ENCODE measurements around the gene APOL5. TPM values are rescaled to one million over a fixed set of nuclear protein-coding genes. Genes with fewer than 3 reads are reported as not detected.
"Not testable (repeated sequence)": the region's sequence is repeated elsewhere in the genome, so short reads cannot be mapped to it uniquely, and the experiment has no call there.

APOL5 gene
- total RNA-seq (not detected), polyA plus RNA-seq (under 1 TPM; 0.07 to 0.11 TPM)
- long read RNA-seq, donor 1, result 0 reads
- long read RNA-seq, donor 2, result 0 reads
- long read RNA-seq, donor 3, result 0 reads

- peaks cover 0 to 3% (median 0%) of the 10 kb centered on the region in 12 donors for H3K4me1 ChIP-seq
- no peak for DNase-seq
- H3K27me3 ChIP-seq, result no peaks in the 10 kb centered on the region
- TF ChIP-seq POLR2A (IDR thresholded peaks at IDR 0.05), result no peak
- TF ChIP-seq CTCF (IDR thresholded peaks at IDR 0.05), result no peak
- H3K9me3 ChIP-seq, result peaks cover 0 to 6% (median 0%) of the 10 kb centered on the region in 12 donors
- H3K4me3 ChIP-seq, result no peak within 1 kb of the TSS
- intact Hi-C loops (cut with DNase I), result no loop called here
- no peaks in the 10 kb centered on the region for H3K36me3 ChIP-seq
- no peak within 1 kb of the TSS for H3K27ac ChIP-seq
- 86 to 93% (median 90%) methylated on average over 3 of the region's 3 CpGs for WGBS, 4 donors
- no peak for ATAC-seq
These were observed at the start of gene APOL5 for GRCh38 chr22:35717572-35717971. TSS of gene APOL5 (plus strand) at chr22:35717872. CDS start at chr22:35717872, 0 bp downstream.

DNA sequence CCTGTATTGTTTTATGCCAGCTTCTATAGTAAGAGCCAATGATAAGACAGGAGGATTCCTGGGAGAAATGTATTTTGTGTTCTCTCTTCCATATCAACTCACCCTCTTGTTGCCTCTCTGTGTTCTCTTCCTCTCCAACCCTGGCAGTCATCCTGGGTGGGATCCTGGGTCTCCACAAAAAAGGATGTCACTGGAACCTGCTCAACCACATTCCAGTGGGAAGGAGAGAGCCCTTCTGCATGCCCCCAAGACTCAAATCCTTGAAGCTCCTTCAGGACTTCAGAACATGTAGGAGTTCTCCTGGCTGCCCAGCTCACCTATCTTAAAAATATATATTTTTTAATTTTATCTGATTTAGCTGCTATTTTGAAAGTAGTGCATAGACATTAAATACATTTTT lies 43.3 kb upstream of the APOL5 start:
- no peak overlapping the region for H3K27ac ChIP-seq
- intact Hi-C loops (cut with DNase I), result loop anchor here in 1 of 10 donors (5.0 kb wide), 1 partner anchor 37 kb away; no protein-coding TSS in a partner anchor
- TF ChIP-seq POLR2A (IDR thresholded peaks at IDR 0.05) (no peak), CTCF (IDR thresholded peaks at IDR 0.05) (no peak)
- no peaks in the 10 kb centered on the region for H3K36me3 ChIP-seq
- ATAC-seq (no peak), DNase-seq (no peak)
- H3K4me3 ChIP-seq, result no peak overlapping the region
- H3K9me3 ChIP-seq, result peaks cover 0 to 16% (median 0%) of the 10 kb centered on the region in 12 donors
- peaks cover 0 to 7% (median 0%) of the 10 kb centered on the region in 12 donors for H3K4me1 ChIP-seq
- H3K27me3 ChIP-seq, result no peaks in the 10 kb centered on the region

DNA sequence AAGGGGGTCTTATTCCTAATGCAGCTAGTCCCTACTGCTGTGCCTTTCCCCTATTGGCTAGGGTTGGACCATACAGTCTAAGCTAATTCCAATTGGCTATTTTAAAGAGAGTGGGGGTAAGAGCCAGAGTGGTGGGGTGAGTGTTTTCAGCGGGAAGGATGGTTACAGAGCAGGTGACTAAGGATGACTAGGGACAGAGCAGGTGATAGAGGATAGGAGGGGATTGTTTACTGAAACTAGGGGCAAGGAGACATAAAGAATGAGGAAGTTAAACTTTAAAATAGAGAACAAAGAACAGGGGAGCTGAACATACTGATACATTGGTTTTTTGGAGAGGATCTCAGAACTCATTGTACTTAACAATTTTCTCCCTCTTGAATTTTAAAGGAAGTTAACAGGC lies 41.6 kb upstream of the APOL5 start:
- intact Hi-C loops (cut with DNase I); H3K27ac ChIP-seq; H3K4me1 ChIP-seq; H3K27me3 ChIP-seq; H3K4me3 ChIP-seq; H3K36me3 ChIP-seq; ATAC-seq; DNase-seq: not testable (repeated sequence)
- peaks cover 0 to 16% (median 0%) of the 10 kb centered on the region in 12 donors for H3K9me3 ChIP-seq
- WGBS, 4 donors, result 51 to 100% (median 76%) methylated on average over 1 of the region's 1 CpG

- Histone ChIP-seq H3K4me1 (peaks cover 0 to 7% (median 0%) of the 10 kb centered on the region in 12 donors), H3K4me3 (no peak overlapping the region), H3K27me3 (no peaks in the 10 kb centered on the region), H3K36me3 (no peaks in the 10 kb centered on the region), H3K9me3 (peaks cover 0 to 15% (median 1%) of the 10 kb centered on the region in 12 donors), H3K27ac (no peak overlapping the region)
- 52 to 68% (median 61%) methylated on average over 7 of the region's 7 CpGs for WGBS, 4 donors
- intact Hi-C loops (cut with DNase I), result no loop called here
- no peak for DNase-seq
- ATAC-seq, result no peak
- no peak for TF ChIP-seq POLR2A (IDR thresholded peaks at IDR 0.05)
- no peak for TF ChIP-seq CTCF (IDR thresholded peaks at IDR 0.05)
These were observed 40.0 kb upstream of the APOL5 start for GRCh38 chr22:35677460-35678187.
